Body of pancreas (tissue), 4 donors: Measurements from ENCODE around the gene ERG. TPM values are rescaled to one million over a fixed set of nuclear protein-coding genes. Genes with fewer than 3 reads are reported as not detected.

Experiments
- ATAC-seq: fragments of 150-250 bp; one replicate; pipeline ENCODE4 v1.9.1; 2016
- DNase-seq, 4 donors: peaks; one replicate each; pipeline ENCODE4 v3.0.0-alpha.2; 2019
- H3K27ac ChIP-seq, 4 donors: fragments of 200-600 bp; sonication (generic); 1 replicate in 3 of 4; 2 replicates in 1 of 4; pipeline versions ENCODE4 v1.5.1 to v1.6.1; 2016 to 2019; ENCODE audit warnings: mild to moderate bottlenecking in 1 of 4, mixed read lengths in 1 of 4, moderate library complexity in 1 of 4
- H3K27me3 ChIP-seq, 2 donors: fragments of 200-600 bp; sonication (generic); one replicate each; pipeline ENCODE4 v1.6.0; 2016; ENCODE audit warnings: mild to moderate bottlenecking in 1 of 2
- H3K36me3 ChIP-seq, 2 donors: fragments of 200-600 bp; sonication (generic); replicated peaks in 1 of 2; 2 replicates each; pipeline ENCODE4 v1.5.1; 2016; ENCODE audit warnings: low read depth in 2 of 2; ENCODE audit not compliant: insufficient read depth in 1 of 2
- H3K4me1 ChIP-seq: fragments of 200-600 bp; sonication (generic); one replicate; pipeline ENCODE4 v1.6.0; 2016
- H3K4me3 ChIP-seq, 2 donors: fragments of 200-600 bp; sonication (generic); 1 replicate in 1 of 2; 2 replicates in 1 of 2; pipeline ENCODE4 v1.5.1; 2016 to 2019
- H3K9me3 ChIP-seq, 3 donors: fragments of 200-600 bp; sonication (generic); 1 replicate in 2 of 3; 2 replicates in 1 of 3; pipeline ENCODE4 v1.5.1; 2016
- CTCF ChIP-seq, 7 experiments: fragments of 450-650 bp in 4 of 7; fragments of 200-600 bp in 3 of 7; sonication (generic) in 3 of 7; IDR thresholded peaks; one replicate each; pipeline ENCODE4 v1.5.1; 2016 to 2019; ENCODE audit warnings: antibody characterized with exemption in 7 of 7
- POLR2A ChIP-seq, 3 donors: fragments of 450-650 bp; IDR thresholded peaks; one replicate each; pipeline ENCODE4 v1.6.1; 2016; ENCODE audit warnings: antibody characterized with exemption in 3 of 3, mild to moderate bottlenecking in 2 of 3
- WGBS, 2 donors: methylation state at CpG; one replicate each; pipeline ENCODE4 v1.1.5; 2017; 5-methylcytosine and 5-hydroxymethylcytosine counted together
- intact Hi-C: fragments of 100-400 bp; cut with DNase I; formaldehyde crosslinking; loops from one replicate; pipeline ENCODE4 v1.15.1; 2023
- total RNA-seq, 2 donors: library from RNA; depleted of rRNA; stranded (reverse); fragments of >200 nt; gene quantifications; one replicate each; pipeline ENCODE4 v1.1.0, GENCODE V29; 2016

The ERG gene
- total RNA-seq, 2 donors from 2014 or later, result 4.2 to 7.3 TPM

- H3K9me3 ChIP-seq, result no peaks in the 10 kb centered on the region
- no peak overlapping the region for H3K4me3 ChIP-seq
- TF ChIP-seq POLR2A (IDR thresholded peaks at IDR 0.05), result no peak
- no peak for TF ChIP-seq CTCF (IDR thresholded peaks at IDR 0.05)
- no peaks in the 10 kb centered on the region for H3K4me1 ChIP-seq
- intact Hi-C loops, result no loop called here
- no peaks in the 10 kb centered on the region for H3K27me3 ChIP-seq
- WGBS, 2 donors, result 66 to 75% methylated on average over 9 of the region's 9 CpGs
- ATAC-seq (no peak), DNase-seq (no peak)
- H3K27ac ChIP-seq, result no peak overlapping the region
- no peaks in the 10 kb centered on the region for H3K36me3 ChIP-seq
These were observed 27.2 kb upstream of the ERG start for GRCh38 chr21:38525454-38525853.

GRCh38 chr21:38524168-38525153, 26.2 kb upstream of the ERG start:
- Histone ChIP-seq H3K4me3 (no peak overlapping the region), H3K36me3 (no peaks in the 10 kb centered on the region), H3K9me3 (no peaks in the 10 kb centered on the region), H3K4me1 (no peaks in the 10 kb centered on the region), H3K27ac (no peak overlapping the region), H3K27me3 (no peaks in the 10 kb centered on the region)
- ATAC-seq (no peak), DNase-seq (no peak)
- TF ChIP-seq POLR2A (IDR thresholded peaks at IDR 0.05) (no peak), CTCF (IDR thresholded peaks at IDR 0.05) (no peak)
- WGBS, 2 donors, result 25 to 33% methylated on average over 4 of the region's 4 CpGs
- intact Hi-C loops, result no loop called here

GRCh38 chr21:38520511-38520910, 22.2 kb upstream of the ERG start:
- 64 to 68% methylated on average over 9 of the region's 9 CpGs for WGBS, 2 donors
- Histone ChIP-seq H3K36me3 (no peaks in the 10 kb centered on the region), H3K4me1 (no peaks in the 10 kb centered on the region), H3K27me3 (no peaks in the 10 kb centered on the region), H3K4me3 (no peak overlapping the region), H3K27ac (no peak overlapping the region), H3K9me3 (no peaks in the 10 kb centered on the region)
- intact Hi-C loops, result no loop called here
- ATAC-seq (no peak), DNase-seq (no peak)
- TF ChIP-seq CTCF (IDR thresholded peaks at IDR 0.05), result no peak
- no peak for TF ChIP-seq POLR2A (IDR thresholded peaks at IDR 0.05)

DNA sequence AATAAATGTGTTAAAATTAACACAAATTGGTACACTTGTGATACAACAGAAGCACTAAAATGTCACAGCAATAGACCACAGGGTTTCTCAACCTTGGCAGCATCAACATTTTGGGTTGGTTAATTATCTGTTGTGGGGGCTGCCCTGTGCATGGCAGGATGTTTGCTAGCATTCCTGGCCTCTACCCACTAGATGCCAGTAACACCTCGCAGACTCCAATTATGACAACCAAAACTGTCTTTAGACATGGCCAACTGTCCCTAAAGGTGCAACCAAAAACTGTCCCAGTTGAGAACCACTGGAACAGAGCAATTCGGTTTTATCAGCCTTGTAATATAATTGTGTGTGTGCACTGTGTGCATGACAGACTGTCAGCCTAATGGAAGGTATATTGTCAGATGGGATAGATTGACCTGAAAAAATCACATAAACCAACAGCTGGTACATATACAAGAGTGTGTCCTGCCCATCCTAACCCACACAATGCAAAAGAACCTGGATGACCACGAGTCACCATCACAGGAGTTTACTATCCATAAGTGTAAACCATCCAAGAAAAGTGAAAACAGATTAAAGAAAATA, 13.5 kb upstream of the ERG start:
- Histone ChIP-seq H3K9me3 (no peaks in the 10 kb centered on the region), H3K4me3 (no peak overlapping the region), H3K27ac (no peak overlapping the region), H3K27me3 (no peaks in the 10 kb centered on the region), H3K4me1 (no peaks in the 10 kb centered on the region), H3K36me3 (no peaks in the 10 kb centered on the region)
- DNase-seq (no peak), ATAC-seq (no peak)
- intact Hi-C loops, result no loop called here
- TF ChIP-seq POLR2A (IDR thresholded peaks at IDR 0.05) (no peak), CTCF (IDR thresholded peaks at IDR 0.05) (no peak)
- 60 to 71% methylated on average over 3 of the region's 3 CpGs for WGBS, 2 donors
